Measurements from ENCODE around the gene ZNF619.
A peak's percentile ranks its signal among the peaks of the same experiment; 100 is the strongest.
"Not testable (repeated sequence)": the region's sequence is repeated elsewhere in the genome, so short reads cannot be mapped to it uniquely, and the experiment has no call there.

The ZNF619 gene
- 8.6 reads per million, percentile 29 among the genes with 10 or more reads in this experiment for total RNA-seq

DNA sequence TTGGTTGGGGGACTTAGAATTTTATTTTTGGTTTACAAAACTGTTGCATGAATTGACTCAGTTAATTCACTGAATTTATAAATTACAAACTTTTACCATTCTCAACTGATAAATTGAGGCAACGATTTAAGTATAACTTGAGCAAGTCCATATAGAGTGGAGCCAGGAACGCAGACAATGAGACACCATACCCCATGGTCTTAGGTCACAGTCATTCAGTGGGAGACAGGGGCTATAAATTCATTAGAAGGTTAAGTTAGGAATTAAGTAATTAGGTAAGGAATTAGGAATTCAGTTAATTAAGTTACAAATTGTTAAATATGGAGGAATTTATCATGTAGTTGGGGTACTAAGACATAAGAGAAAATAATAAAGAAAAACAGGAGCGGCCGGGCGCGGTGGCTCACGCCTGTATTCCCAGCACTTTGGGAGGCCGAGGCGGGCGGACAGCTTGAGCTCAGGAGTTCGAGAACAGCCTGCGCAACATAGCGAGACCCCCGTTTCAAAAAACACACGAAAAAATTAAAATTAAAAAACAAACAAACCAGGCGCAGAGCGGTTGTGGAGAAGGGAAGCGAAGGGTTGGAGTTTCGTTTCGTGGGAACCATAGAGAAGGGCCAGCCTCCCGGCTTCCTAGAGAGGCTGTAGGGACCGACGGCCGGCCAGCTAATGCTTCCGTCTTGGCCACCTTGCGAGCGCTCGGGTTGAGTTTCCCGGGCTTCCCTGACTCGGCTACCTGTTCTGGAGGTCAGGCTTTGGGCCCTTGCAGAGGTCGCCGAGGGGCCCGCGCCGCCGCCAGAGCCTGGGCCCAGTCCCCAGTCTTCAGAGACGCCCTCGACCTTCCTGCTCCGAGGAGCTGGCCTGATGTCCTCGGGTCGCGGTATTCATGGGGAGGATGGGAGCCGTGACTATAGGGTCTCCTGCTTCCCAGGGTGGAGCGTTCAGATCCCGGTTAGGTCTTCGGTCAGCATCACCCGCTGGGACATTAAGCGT, at the start of gene ZNF619:
ZNF619 (plus strand) TSS at position 645 of the 993 bp plus-strand sequence. CDS start 858 bp downstream, outside the sequence.
- peak; percentile 36 for DNase-seq

GRCh38 chr3:40432793-40433192, 44.1 kb upstream of the ZNF619 start:
- no peak for DNase-seq

- DNase-seq = no peak
Observed at GRCh38 chr3:40437889-40438288, 39.0 kb upstream of the ZNF619 start.

GRCh38 chr3:40445062-40445461, 31.9 kb upstream of the ZNF619 start:
- DNase-seq = no peak

DNA sequence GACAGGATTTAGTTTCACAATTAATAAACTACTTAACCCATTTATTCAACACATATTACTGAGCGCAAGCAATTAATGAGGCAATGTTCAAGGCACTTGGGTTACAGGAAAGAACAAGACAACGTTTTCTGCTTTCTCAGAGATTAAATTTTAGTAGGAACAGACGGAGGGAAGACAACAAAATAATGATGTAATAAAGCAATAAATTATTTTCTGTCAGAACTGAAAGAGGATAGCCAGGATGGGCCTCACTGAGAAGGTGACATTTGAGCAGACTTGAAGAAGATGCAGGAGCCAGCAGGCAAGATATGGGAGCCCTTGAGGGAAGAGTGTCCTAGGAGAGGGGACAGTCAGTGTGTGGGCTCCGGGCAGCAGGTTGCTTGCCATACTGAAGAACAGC, 31.0 kb upstream of the ZNF619 start:
- DNase-seq = no peak

- DNase-seq = no peak
Observed at GRCh38 chr3:40450438-40450837, 26.5 kb upstream of the ZNF619 start.

GRCh38 chr3:40451551-40451950, 25.4 kb upstream of the ZNF619 start:
- no peak for DNase-seq

DNA sequence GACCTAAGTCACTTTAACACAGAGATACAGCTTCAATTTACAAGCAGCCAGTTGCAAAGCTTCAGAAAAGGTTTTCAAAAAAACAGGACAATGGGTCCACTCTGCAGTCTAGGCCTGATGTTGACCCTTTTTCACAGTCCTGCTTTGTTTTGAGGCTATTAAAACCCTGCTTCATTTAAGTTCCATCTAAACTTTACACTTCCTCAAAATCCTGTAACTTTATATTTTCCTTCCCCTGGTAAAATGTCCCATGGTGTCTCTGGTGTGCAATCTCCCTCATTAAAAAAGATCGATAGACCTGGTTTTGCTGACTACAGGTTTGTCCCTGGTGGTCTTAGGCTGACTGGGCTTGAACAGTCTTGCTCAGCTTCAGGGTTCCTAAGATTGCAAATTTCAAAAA, 24.9 kb upstream of the ZNF619 start:
- no peak for DNase-seq

DNA sequence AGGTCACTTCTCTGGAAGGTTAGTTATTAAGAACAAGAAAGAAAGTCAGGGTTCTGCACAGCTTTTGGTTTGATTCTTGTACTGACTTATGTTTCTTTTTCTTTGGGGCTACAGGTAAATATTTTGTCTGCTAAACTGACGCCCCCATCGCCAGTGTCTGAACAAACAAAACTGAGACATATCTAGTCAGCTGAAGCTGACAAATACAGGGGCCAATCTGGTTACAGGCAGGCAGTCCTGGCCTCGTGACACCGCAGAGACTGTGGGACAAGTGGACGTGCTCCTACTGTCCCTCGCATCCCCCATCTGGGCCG, 24.4 kb upstream of the ZNF619 start:
- DNase-seq = no peak

DNA sequence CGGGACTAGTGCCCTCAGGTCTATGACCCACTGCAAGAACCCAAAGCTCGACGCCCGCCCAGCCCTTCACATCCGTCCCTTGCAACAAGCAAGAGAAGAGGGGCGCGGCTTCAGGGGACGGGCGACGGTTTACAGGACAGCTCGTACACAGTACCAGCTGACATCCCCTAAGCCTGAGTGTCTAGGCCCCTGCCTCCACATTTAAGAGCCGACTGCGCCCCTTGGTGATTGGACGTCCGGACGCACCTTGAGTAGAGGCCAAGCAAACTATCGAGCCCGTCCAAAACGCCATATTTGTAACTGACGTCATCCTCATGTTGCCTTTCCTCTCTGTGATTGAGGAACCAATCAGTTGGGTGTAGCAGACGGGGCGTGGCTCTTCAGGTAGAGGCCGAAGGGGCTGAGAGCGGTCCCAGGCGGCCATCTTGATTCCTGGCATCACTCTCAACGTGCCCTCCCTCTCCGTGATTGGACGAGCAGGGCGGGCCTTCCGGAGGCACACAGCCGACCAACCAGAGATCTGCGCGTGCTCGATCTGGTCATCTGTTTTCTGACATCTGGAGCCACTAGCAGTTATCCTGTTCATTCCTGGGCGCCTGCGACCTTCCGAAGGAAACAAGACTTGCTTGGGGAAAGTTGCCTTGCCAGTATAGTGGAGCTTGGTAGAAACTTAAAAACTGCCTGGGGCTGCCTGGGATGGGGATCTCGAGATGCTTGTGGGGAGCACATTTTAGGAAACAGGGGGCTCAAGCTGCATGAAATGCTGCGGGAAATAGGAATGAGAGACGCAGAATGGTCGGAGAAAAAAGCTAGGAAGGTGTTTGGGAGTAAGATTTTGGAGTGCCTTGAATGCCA, 23.8 kb upstream of the ZNF619 start:
- DNase-seq = peak; percentile 95

GRCh38 chr3:40453933-40454332, 23.0 kb upstream of the ZNF619 start:
- no peak for DNase-seq

DNA sequence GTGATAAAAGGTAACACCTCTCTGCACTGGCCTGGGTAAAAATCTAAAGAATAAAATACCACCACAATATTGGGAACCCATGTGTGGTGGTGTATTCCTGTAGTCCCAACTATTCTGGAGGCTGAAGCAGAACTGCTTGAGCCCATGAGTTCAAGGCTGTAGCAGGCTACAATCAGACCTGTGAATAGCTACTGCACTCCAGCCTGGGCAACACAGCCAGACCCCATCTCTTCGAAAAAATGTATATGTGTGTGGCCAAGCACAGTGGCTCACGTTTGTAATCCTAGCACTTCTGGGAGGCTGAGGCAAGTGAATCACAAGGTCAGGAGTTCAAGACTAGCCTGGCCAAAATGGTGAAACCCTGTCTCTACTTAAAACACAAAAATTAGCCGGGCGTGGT, 21.6 kb upstream of the ZNF619 start:
- DNase-seq = no peak

- no peak for DNase-seq
Observed at GRCh38 chr3:40456279-40456939, 20.5 kb upstream of the ZNF619 start.

- DNase-seq = peak; percentile 94
Observed at GRCh38 chr3:40456940-40457823, 19.7 kb upstream of the ZNF619 start, which contains the start of gene RPL14. Gene RPL14 (plus strand): TSS chr3:40457339. CDS start chr3:40457472, 133 bp downstream.

DNA sequence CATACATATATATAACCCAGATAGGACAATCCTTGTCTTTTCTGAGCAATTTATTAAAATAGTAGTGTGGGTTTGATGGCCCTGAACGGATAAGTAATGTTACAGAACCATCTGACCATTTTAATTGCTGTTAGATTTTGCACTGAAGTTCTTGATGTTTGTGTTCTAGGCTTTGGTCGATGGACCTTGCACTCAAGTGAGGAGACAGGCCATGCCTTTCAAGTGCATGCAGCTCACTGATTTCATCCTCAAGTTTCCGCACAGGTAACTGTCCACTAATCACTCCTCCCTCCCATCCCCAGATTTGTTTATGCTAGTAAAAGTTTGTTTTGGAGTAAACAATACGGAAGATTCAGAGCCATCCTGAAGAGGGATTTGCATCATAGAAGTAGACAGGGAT, 18.4 kb upstream of the ZNF619 start:
- DNase-seq = no peak

DNA sequence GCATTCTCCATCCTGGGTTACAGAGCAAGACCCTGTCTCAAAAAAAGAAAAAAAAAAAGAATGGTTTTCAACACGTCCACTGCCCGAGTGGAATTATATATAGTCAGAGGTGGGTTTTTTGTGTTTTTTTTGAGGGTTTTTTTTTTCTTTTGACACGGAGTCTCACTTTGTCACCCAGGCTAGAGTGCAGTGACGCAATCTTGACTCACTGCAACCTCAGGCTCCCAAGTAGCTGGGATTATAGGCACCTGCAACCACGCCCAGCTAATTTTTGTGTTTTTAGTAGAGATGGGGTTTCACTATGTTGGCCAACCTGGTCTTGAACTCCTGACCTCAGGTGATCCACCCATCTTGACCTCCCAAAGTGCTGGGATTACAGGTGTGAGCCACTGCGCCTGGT, 16.4 kb upstream of the ZNF619 start:
- not testable (repeated sequence) for DNase-seq

DNA sequence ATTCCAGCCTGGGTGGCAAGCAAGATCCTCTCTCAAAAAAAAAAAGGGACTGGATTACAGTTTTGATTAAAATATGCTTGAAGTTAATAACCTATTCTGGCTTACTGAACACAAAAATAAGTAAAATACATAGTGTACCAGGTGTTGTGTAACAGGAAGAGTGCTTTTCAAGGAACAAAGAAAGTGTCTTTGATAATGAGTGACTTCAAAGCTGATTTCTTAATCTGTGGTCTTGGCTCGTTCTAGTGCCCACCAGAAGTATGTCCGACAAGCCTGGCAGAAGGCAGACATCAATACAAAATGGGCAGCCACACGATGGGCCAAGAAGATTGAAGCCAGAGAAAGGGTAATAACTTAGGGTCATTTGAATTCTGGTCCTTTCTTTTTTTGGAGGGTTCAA, 15.8 kb upstream of the ZNF619 start:
- no peak for DNase-seq

GRCh38 chr3:40462838-40463237, 14.1 kb upstream of the ZNF619 start:
- DNase-seq = not testable (repeated sequence)

DNA sequence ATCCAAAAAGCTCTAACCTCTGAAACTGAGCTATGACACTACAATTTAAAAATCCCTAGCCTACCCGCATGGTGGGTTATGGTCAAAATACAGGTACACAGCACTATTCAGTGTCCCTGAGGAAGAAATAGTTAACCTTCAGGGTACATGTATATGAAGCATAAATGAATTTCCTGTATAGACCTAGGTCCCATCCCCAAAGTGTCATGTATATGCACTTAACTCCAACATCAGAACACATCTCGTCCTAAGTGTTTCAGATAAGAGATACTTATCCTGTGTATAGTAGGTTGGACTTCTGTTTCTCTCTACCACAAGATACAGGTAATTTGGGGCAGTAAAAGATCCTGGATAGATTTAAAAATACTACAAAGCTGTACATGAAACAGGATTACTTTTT, 13.3 kb upstream of the ZNF619 start:
- DNase-seq = no peak

DNA sequence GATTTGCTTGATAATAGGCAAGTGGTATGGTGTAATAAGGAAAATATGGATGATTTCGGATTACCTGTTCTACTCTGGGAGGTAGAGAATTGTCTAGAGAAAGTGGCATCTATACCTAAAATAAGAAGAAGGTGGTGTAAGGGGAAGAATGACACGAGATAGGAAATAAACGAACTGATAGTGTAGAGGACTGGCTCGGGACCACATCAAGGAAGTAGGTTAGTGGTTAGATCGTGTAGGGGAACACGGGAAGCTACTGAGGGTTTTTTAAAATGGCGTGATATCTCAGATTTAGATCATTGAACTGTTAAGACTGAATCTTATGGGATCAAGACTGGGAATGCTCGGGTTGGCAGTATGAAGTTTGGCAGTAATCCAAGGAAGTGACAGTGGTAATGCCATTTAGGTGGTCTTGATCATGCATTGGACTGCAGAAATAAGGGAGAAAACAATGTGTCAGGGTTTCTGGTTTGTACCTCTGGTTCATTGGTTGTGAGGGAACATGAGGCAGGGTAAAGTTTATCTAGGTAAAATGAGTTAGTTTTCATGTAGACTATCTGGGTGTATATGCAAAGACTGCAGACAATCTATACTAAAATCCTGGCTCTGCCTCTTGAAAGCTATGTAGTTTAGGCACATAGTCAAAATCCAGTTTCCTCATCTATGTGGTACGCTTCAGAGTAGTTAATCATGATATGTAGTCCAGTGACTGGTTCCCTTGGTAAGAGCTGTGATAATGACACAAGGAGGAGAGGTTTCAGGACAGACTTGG, 12.4 kb upstream of the ZNF619 start:
- DNase-seq = no peak

GRCh38 chr3:40465111-40465407, 11.9 kb upstream of the ZNF619 start:
- DNase-seq = no peak

Measured in effector CD4-positive, alpha-beta T cell (primary cell).